Right lobe of liver (tissue), 6 donors: ENCODE results near the gene KIFC3. TPM values are rescaled to one million over a fixed set of nuclear protein-coding genes. Genes with fewer than 3 reads are reported as not detected.

Experiments used
- ATAC-seq, 4 donors: fragments of 200-7000 bp; cut with Tn5 transposase; one replicate each; pipeline ENCODE4 v1.9.1; 2020; ENCODE audit warnings: mild to moderate bottlenecking in 4 of 4, moderate library complexity in 4 of 4
- DNase-seq, 3 donors: peaks; one replicate each; pipeline ENCODE4 v3.0.0-alpha.2; 2020
- H3K27ac ChIP-seq, 3 donors: fragments of 200-600 bp; one replicate each; pipeline ENCODE4 v1.8.0; 2022
- H3K27me3 ChIP-seq, 2 donors: fragments of 200-600 bp; one replicate each; pipeline ENCODE4 v1.8.0; 2022
- H3K36me3 ChIP-seq, 4 donors: fragments of 200-600 bp; sonication (generic) in 1 of 4; one replicate each; pipeline versions ENCODE4 v1.5.1 to v1.8.0; 2017 to 2022; ENCODE audit warnings: control low read depth in 1 of 4
- H3K4me1 ChIP-seq, 4 donors: fragments of 200-600 bp; sonication (generic) in 1 of 4; one replicate each; pipeline versions ENCODE4 v1.5.1 to v1.8.0; 2017 to 2022; ENCODE audit warnings: control low read depth in 1 of 4
- H3K4me3 ChIP-seq, 3 donors: fragments of 200-600 bp; one replicate each; pipeline ENCODE4 v1.8.0; 2022
- H3K9me3 ChIP-seq, 4 donors: fragments of 200-600 bp; sonication (generic) in 1 of 4; one replicate each; pipeline versions ENCODE4 v1.5.1 to v1.8.0; 2017 to 2022; ENCODE audit warnings: control low read depth in 1 of 4
- POLR2A ChIP-seq: fragments of 450-650 bp; IDR thresholded peaks from one replicate; pipeline ENCODE4 v1.6.1; 2017; ENCODE audit warnings: antibody characterized with exemption, mild to moderate bottlenecking
- WGBS: methylation state at CpG from one replicate; pipeline ENCODE4 v1.1.6; 2018; ENCODE audit warnings: low coverage, low lambda C conversion rate; ENCODE audit not compliant: insufficient coverage; ENCODE audit errors: missing lambda C conversion rate; 5-methylcytosine and 5-hydroxymethylcytosine counted together
- intact Hi-C, 2 donors: fragments of 100-400 bp; cut with DNase I; formaldehyde crosslinking; loops; one replicate each; pipeline versions ENCODE4 v1.11.2 to v1.14.1; 2022
- total RNA-seq, 6 experiments: library from RNA; depleted of rRNA in 2 of 6; stranded (reverse); fragments of >200 nt in 2 of 6; fragmentation: NEBNext Ultra II Directional in 3 of 6; extraction: Animal tissue kit (Norgen Biotek cat#: 25700) in 3 of 6; gene quantifications; one replicate each; pipeline versions ENCODE4 v1.1.0 to v1.2.4, GENCODE V29; 2016 to 2023
- TF ChIP-seq, protein P1 (sequence below), 4 donors: fragments of 200-600 bp in 3 of 4; fragments of 450-650 bp in 1 of 4; IDR thresholded peaks; one replicate each; pipeline versions ENCODE4 v1.5.1 to v1.8.0; 2016 to 2022; ENCODE audit warnings: antibody characterized with exemption in 4 of 4, mild to moderate bottlenecking in 2 of 4
- donor health status: DM: no; HTN: yes; CAD: no.
- donor health status: DM: no; HTN: no; CAD: no.
- donor health status: DM: no; HTN: no; CAD: no.
- donor health status: DM: no; HTN: yes; CAD: no.
- donor health status: DM: no; HTN: yes; CAD: no.

Gene KIFC3
- total RNA-seq, 6 experiments from 2014 or later = 20.3 to 88.9 (median 46.4) TPM

DNA sequence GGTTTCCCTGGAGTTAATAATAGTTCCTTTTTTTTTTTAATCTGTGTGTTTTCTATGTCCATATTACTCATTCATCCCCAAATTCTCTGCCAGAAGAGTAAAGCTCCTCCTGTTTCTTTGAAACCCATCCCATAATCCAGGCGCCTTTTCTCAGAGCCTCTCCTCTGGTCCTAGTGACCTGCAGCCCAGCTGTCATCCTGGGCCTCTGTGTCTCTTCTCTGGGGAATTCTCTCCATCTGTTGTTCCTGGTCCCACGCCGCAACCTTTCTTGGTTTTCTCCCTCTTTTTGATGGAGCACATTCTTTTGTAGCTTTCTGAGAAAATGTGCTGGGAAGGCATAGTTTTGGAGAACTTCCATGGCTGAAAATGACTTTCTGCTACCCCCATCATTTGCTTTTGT is 56.5 kb downstream of the KIFC3 start:
- DNase-seq (no peak), ATAC-seq (no peak)
- 85% methylated on average over 3 of the region's 3 CpGs for WGBS
- intact Hi-C loops = no loop called here
- Histone ChIP-seq H3K27me3 (no peaks in the 10 kb centered on the region), H3K36me3 (no peaks in the 10 kb centered on the region), H3K9me3 (no peaks in the 10 kb centered on the region), H3K27ac (no peak overlapping the region), H3K4me3 (no peak overlapping the region), H3K4me1 (no peaks in the 10 kb centered on the region)
- TF ChIP-seq POLR2A = no peak
- TF ChIP-seq, protein P1, sequence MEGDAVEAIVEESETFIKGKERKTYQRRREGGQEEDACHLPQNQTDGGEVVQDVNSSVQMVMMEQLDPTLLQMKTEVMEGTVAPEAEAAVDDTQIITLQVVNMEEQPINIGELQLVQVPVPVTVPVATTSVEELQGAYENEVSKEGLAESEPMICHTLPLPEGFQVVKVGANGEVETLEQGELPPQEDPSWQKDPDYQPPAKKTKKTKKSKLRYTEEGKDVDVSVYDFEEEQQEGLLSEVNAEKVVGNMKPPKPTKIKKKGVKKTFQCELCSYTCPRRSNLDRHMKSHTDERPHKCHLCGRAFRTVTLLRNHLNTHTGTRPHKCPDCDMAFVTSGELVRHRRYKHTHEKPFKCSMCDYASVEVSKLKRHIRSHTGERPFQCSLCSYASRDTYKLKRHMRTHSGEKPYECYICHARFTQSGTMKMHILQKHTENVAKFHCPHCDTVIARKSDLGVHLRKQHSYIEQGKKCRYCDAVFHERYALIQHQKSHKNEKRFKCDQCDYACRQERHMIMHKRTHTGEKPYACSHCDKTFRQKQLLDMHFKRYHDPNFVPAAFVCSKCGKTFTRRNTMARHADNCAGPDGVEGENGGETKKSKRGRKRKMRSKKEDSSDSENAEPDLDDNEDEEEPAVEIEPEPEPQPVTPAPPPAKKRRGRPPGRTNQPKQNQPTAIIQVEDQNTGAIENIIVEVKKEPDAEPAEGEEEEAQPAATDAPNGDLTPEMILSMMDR (IDR thresholded peaks at IDR 0.05) = no peak

DNA sequence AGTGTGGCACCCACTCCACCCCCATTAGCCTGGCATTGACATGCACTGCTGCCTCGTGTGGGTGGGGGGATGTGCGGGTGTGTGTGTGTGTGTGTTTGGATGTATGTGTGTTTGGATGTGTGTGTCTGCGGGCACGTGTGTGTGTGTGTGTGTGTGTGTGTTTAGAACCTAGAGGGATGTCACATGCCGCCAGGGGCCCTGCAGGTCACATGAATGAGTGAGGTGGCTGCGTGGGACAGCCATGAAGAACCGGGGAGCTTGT is 57.7 kb downstream of the KIFC3 start:
- ATAC-seq = no peak
- Histone ChIP-seq H3K27ac (no peak overlapping the region), H3K4me1 (no peaks in the 10 kb centered on the region), H3K9me3 (no peaks in the 10 kb centered on the region), H3K4me3 (no peak overlapping the region), H3K27me3 (no peaks in the 10 kb centered on the region), H3K36me3 (no peaks in the 10 kb centered on the region)
- intact Hi-C loops = no loop called here
- 80% methylated on average over 1 of the region's 7 CpGs for WGBS
- DNase-seq = no peak
- TF ChIP-seq, protein P1 (IDR thresholded peaks at IDR 0.05) = no peak
- no peak for TF ChIP-seq POLR2A

DNA sequence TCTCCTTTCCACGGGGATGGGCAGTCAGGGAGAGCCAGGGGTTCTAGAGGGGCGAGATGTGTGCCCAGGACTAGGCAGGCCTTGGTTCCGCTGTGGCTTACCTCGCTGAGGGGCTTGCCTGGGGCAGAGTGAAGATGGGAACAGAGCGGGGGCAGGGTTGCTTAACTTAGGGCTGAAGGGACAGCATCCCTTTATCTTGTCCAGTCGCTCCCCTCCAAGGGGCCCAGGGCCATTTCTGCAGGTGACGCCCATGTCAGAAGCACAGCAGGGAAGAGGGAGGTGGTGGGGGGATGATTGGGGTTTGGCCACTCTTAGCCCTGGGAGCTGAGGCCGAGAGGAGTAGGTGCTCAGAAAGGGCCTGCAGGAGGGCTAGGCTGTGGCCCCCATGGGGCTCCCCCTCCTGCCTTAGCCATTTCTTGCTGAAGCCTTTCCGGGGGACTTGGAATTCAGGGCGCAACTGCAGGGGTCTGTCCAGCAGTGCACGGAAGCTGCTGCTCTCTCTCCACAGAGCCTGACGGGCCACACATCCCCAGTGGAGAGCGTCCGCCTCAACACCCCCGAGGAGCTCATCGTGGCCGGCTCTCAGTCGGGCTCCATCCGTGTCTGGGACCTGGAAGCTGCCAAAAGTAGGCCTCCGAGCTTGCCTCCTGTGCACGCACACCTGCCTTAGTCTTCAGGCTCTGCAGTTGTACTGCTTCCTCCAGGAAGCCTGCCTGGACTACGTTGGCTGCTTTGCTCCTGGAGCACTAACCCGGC is 58.2 kb downstream of the KIFC3 start:
- Histone ChIP-seq H3K27me3 (no peaks in the 10 kb centered on the region), H3K27ac (no peak overlapping the region), H3K9me3 (no peaks in the 10 kb centered on the region), H3K4me1 (no peaks in the 10 kb centered on the region), H3K36me3 (no peaks in the 10 kb centered on the region), H3K4me3 (no peak overlapping the region)
- TF ChIP-seq POLR2A = no peak
- no peak for ATAC-seq
- WGBS = 77% methylated on average over 6 of the region's 23 CpGs
- intact Hi-C loops = no loop called here
- peak in 1 of 3 donors; percentile 43 for DNase-seq

DNA sequence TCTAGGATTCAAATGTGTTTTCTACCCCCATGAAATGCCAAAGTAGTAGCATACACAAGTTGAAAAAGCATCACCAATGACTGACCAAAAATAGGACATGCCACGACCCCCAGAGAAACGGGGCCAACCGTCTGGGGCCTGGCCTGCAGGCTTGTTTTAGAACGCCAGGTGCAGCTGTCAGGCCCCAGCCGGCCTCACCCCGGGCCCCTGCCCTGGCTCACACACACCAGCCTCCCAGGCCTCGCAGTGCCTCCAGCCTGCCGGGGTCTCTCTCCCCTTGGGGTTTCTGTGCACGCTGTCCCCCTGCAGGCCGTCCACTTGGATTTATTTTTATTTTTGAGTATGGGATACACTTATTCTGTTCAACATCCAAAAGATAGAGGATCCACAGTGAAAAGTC is 58.8 kb downstream of the KIFC3 start:
- no peak for DNase-seq
- H3K4me1 ChIP-seq = no peaks in the 10 kb centered on the region
- no peak for TF ChIP-seq POLR2A

DNA sequence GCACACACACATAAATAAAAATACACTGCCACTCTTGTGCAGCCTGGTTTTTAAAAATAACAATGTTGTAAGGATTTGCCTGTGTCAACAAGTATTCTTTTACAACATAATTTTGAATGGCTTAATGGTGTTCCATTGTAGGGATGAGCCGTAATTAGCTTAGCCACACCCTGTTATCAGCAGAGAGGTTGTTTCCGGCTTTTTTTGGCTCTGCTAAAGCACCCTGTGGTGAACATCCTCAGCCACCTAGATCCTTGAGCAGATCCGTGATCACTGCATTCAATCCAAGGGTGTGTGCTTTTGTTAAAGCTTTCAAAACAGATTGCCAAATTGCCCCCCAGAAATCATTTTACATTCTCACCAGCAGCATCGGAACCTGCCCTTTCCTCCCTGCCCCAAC is 59.7 kb downstream of the KIFC3 start:
- Histone ChIP-seq H3K27ac (no peak overlapping the region), H3K27me3 (no peaks in the 10 kb centered on the region), H3K4me3 (no peak overlapping the region), H3K4me1 (no peaks in the 10 kb centered on the region), H3K36me3 (no peaks in the 10 kb centered on the region), H3K9me3 (no peaks in the 10 kb centered on the region)
- no peak for DNase-seq
- no peak for ATAC-seq
- intact Hi-C loops = no loop called here
- 86% methylated on average over 3 of the region's 4 CpGs for WGBS
- TF ChIP-seq, protein P1 (IDR thresholded peaks at IDR 0.05) = no peak
- TF ChIP-seq POLR2A = no peak

More for the DNA sequence above, 58.8 kb downstream of the KIFC3 start:
- intact Hi-C loops = no loop called here
- no peaks in the 10 kb centered on the region for H3K36me3 ChIP-seq
- WGBS = 100% methylated on average over 1 of the region's 10 CpGs
- H3K27me3 ChIP-seq = no peaks in the 10 kb centered on the region
- H3K27ac ChIP-seq = no peak overlapping the region
- H3K4me3 ChIP-seq = no peak overlapping the region
- no peaks in the 10 kb centered on the region for H3K9me3 ChIP-seq
- no peak for ATAC-seq
